Karpas-422 (cell line): ENCODE results near the gene MAP7D1. TPM values are rescaled to one million over a fixed set of nuclear protein-coding genes. Genes with fewer than 3 reads are reported as not detected.

Experiments used
- DNase-seq: peaks from one replicate; pipeline ENCODE4 v3.0.0-alpha.2; 2015
- H2AFZ ChIP-seq: fragments of 200-600 bp; sonication (generic); 2 replicates; pipeline ENCODE4 v1.6.1; 2014; ENCODE audit warnings: antibody characterized with exemption, low read length, mixed read lengths
- H3K27ac ChIP-seq: fragments of 200-600 bp; sonication (generic); 2 replicates; pipeline ENCODE4 v1.5.1; 2014; ENCODE audit warnings: mild to moderate bottlenecking, low read length, moderate library complexity
- H3K27me3 ChIP-seq: fragments of 200-600 bp; sonication (generic); 2 replicates; pipeline ENCODE4 v1.6.1; 2014; ENCODE audit warnings: low read length, mixed read lengths
- H3K36me3 ChIP-seq: fragments of 200-600 bp; sonication (generic); 2 replicates; pipeline ENCODE4 v1.6.1; 2014; ENCODE audit warnings: low read length, mixed read lengths; ENCODE audit not compliant: insufficient read depth
- H3K4me1 ChIP-seq: fragments of 200-600 bp; sonication (generic); 2 replicates; pipeline ENCODE4 v1.6.1; 2014; ENCODE audit warnings: mild to moderate bottlenecking, low read length, mixed read lengths
- H3K4me2 ChIP-seq: fragments of 200-600 bp; sonication (generic); 2 replicates; pipeline ENCODE4 v1.6.1; 2014; ENCODE audit warnings: low read length, low read depth, mild to moderate bottlenecking; ENCODE audit not compliant: poor library complexity, severe bottlenecking
- H3K4me3 ChIP-seq: fragments of 200-600 bp; sonication (generic); 2 replicates; pipeline ENCODE4 v1.5.1; 2014; ENCODE audit warnings: mild to moderate bottlenecking, antibody characterized with exemption, low read length, mixed read lengths
- H3K79me2 ChIP-seq: fragments of 200-600 bp; sonication (generic); 2 replicates; pipeline ENCODE4 v1.6.1; 2014; ENCODE audit warnings: mild to moderate bottlenecking, low read length, mixed read lengths
- H3K9ac ChIP-seq: fragments of 200-600 bp; sonication (generic); 2 replicates; pipeline ENCODE4 v1.6.0; 2014; ENCODE audit warnings: low read length
- H3K9me2 ChIP-seq: fragments of 200-600 bp; sonication (generic), shearing (Covaris generic); replicated peaks from 2 replicates; pipeline ENCODE4 v1.6.0; 2014; ENCODE audit warnings: mild to moderate bottlenecking, low read length, moderate library complexity; ENCODE audit not compliant: insufficient read depth
- H3K9me3 ChIP-seq: fragments of 300-700, 200-600 bp; sonication (generic); 2 replicates; pipeline ENCODE4 v1.6.1; 2014; ENCODE audit warnings: low read length, mixed read lengths
- H4K20me1 ChIP-seq: fragments of 200-600 bp; sonication (generic); 2 replicates; pipeline ENCODE4 v1.6.1; 2014; ENCODE audit warnings: mild to moderate bottlenecking, antibody characterized with exemption, low read length, low read depth; ENCODE audit not compliant: insufficient read depth
- total RNA-seq: library from RNA; depleted of rRNA; stranded (reverse); fragments of >200 nt; shearing (Covaris generic); gene quantifications from 2 replicates; pipeline ENCODE4 v1.2.3, GENCODE V29; 2014; ENCODE audit warnings: low replicate concordance

The MAP7D1 gene
- total RNA-seq, 1 experiment from 2014 or later: 24.1 TPM

GRCh38 chr1:36115200-36115669, 40.7 kb upstream of the MAP7D1 start:
- H3K36me3 ChIP-seq: no peaks in the 10 kb centered on the region
- no peaks in the 10 kb centered on the region for H3K27me3 ChIP-seq
- no peak overlapping the region for H3K9ac ChIP-seq
- H2AFZ ChIP-seq: no peak overlapping the region
- no peaks in the 10 kb centered on the region for H3K9me2 ChIP-seq
- 0 out of 2 replicates have a peak, but pooled peaks cover 3% of the 10 kb centered on the region for H4K20me1 ChIP-seq
- H3K4me3 ChIP-seq: no peak overlapping the region
- no peaks in the 10 kb centered on the region for H3K79me2 ChIP-seq
- H3K4me2 ChIP-seq: no peak overlapping the region
- H3K27ac ChIP-seq: no peak overlapping the region
- no peaks in the 10 kb centered on the region for H3K9me3 ChIP-seq
- no peaks in the 10 kb centered on the region for H3K4me1 ChIP-seq
- DNase-seq: no peak

DNA sequence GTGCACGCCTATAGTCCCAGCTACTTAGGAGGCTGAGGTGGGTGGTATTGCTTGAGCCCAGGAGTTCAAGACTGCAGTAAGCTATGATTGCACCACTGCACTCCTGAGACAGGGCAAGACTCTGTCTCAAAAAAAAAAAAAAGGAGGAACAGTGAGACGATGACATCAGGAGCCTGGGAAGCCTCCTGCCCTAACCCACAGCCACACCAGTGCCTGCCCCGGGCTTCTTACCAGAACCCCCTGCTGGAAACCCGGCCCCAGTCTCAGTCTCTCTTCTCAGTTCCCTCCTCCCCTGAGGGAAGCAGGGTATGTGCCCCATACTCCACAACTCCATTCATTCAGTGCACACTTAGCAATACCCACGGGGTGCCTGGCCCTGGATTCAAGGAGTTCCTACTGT, 40.0 kb upstream of the MAP7D1 start:
- Histone ChIP-seq H3K4me2 (no peak overlapping the region), H3K27ac (no peak overlapping the region), H3K4me1 (no peaks in the 10 kb centered on the region), H3K9me2 (no peaks in the 10 kb centered on the region), H3K9ac (no peak overlapping the region), H4K20me1 (0 out of 2 replicates have a peak, but pooled peaks cover 3% of the 10 kb centered on the region), H2AFZ (no peak overlapping the region), H3K27me3 (no peaks in the 10 kb centered on the region), H3K9me3 (no peaks in the 10 kb centered on the region), H3K4me3 (no peak overlapping the region), H3K79me2 (no peaks in the 10 kb centered on the region), H3K36me3 (no peaks in the 10 kb centered on the region)
- DNase-seq: no peak

DNA sequence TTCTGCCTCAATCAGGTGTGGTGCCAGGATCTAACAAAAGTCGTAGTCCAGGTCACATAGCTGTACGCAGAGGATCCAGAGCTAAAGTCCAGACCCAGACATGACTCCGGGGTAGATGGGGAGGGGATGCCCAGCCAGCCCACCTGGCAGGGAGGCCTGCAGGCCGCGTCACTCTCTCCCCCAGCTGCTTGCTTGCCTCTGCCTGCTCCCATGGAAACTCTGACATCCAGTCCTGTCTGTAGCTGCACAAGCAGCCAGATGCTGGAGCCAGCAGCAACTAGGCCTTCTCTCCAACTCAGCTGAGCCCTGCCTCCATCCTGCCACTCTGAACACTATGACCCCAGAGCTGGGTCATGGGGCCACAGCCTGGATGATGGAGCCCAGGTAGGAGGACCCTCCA, 39.1 kb upstream of the MAP7D1 start:
- Histone ChIP-seq H3K9me2 (no peaks in the 10 kb centered on the region), H3K27ac (no peak overlapping the region), H3K36me3 (no peaks in the 10 kb centered on the region), H3K4me3 (no peak overlapping the region), H3K9ac (no peak overlapping the region), H3K4me1 (no peaks in the 10 kb centered on the region), H4K20me1 (0 out of 2 replicates have a peak, but pooled peaks cover 3% of the 10 kb centered on the region), H3K9me3 (no peaks in the 10 kb centered on the region), H2AFZ (no peak overlapping the region), H3K4me2 (no peak overlapping the region), H3K27me3 (no peaks in the 10 kb centered on the region), H3K79me2 (no peaks in the 10 kb centered on the region)
- no peak for DNase-seq

- H3K4me3 ChIP-seq: no peak overlapping the region
- H3K27me3 ChIP-seq: no peaks in the 10 kb centered on the region
- H3K9me3 ChIP-seq: no peaks in the 10 kb centered on the region
- H3K4me2 ChIP-seq: no peak overlapping the region
- no peak overlapping the region for H3K9ac ChIP-seq
- peaks cover 7% of the 10 kb centered on the region for H3K4me1 ChIP-seq
- H2AFZ ChIP-seq: no peak overlapping the region
- DNase-seq: no peak
- H3K36me3 ChIP-seq: no peaks in the 10 kb centered on the region
- H4K20me1 ChIP-seq: no peaks in the 10 kb centered on the region
- H3K79me2 ChIP-seq: no peaks in the 10 kb centered on the region
- no peaks in the 10 kb centered on the region for H3K9me2 ChIP-seq
- H3K27ac ChIP-seq: no peak overlapping the region
Measured at GRCh38 chr1:36118447-36119204, 37.3 kb upstream of the MAP7D1 start.

- Histone ChIP-seq H3K4me1 (peaks cover 7% of the 10 kb centered on the region), H3K36me3 (no peaks in the 10 kb centered on the region), H3K27me3 (no peaks in the 10 kb centered on the region), H3K9ac (no peak overlapping the region), H3K27ac (no peak overlapping the region), H4K20me1 (no peaks in the 10 kb centered on the region), H3K4me2 (no peak overlapping the region), H3K9me2 (no peaks in the 10 kb centered on the region), H3K9me3 (no peaks in the 10 kb centered on the region), H3K79me2 (no peaks in the 10 kb centered on the region), H2AFZ (no peak overlapping the region), H3K4me3 (no peak overlapping the region)
- no peak for DNase-seq
Measured at GRCh38 chr1:36119456-36119855, 36.5 kb upstream of the MAP7D1 start.

DNA sequence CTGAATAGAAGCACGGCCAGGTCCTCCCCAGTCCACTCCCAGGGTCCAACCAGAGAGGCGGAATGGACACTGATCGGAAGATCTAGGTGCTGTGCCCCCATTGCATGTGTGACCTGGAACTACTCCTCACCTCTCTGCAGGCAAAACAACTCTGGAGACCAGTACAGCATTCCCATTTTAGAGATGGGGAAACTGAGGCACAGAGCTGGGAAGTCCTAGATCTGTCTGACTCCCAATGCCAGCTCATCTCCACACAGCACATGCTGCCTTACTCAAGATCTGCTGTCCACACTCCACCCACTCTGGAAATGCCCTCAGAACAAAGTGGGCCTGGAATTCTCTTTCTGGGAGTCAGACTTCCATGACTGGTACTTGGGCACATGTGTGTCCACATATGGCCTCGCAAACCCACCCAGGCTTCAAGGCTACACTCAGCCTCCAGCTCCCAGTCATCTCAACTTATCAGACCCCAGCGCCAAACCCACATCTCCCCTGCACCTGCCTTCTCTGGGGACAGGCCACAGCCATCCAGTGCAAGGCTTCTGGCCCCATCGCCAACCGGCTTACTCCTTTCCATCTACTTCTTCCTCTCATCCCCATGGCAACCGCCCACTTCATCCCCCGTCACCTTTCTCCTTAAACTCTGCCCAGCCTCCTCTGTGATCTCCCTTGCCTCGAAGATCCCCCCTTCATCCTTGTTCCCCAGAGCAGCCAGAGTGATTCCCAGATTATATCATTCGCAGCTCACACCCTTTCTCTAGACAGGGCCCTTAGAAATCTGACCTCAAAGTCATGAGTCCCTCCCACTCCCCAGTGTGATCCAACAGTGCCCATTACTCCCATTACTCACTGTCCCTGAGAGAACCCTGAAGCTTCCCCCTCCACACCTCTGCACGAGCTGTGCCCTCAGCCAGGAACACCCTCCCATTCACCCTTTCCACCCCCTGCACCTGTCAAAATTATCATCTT, 33.6 kb upstream of the MAP7D1 start:
- no peaks in the 10 kb centered on the region for H4K20me1 ChIP-seq
- DNase-seq: no peak
- no peaks in the 10 kb centered on the region for H3K79me2 ChIP-seq
- no peak overlapping the region for H3K4me2 ChIP-seq
- H2AFZ ChIP-seq: peak overlapping the region; percentile 59; the same call in 1 of the 2 replicates
- H3K9me3 ChIP-seq: no peaks in the 10 kb centered on the region
- H3K9me2 ChIP-seq: no peaks in the 10 kb centered on the region
- H3K9ac ChIP-seq: no peak overlapping the region
- H3K27ac ChIP-seq: no peak overlapping the region
- H3K36me3 ChIP-seq: no peaks in the 10 kb centered on the region
- peaks cover 7% of the 10 kb centered on the region for H3K4me1 ChIP-seq
- no peak overlapping the region for H3K4me3 ChIP-seq
- no peaks in the 10 kb centered on the region for H3K27me3 ChIP-seq

DNA sequence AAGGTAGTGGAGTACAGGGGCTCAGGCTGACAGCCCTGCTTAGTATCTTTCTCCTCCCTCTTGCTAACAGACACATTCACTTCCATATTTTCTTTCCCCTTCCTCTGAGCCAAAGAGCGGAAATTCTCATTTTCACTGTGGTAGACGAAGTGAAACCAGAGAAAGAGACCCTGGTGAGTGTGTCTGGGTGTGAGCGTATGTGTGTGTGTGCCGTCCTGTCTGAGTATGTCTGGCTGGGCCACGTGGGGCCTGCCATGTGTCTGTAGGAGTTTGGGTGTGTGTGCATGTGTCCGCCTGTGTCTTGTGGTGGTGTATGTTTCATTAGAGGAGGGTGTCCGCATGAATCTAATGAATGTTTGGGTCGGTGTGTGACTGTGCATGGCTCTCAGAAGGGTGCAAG, 32.6 kb upstream of the MAP7D1 start:
- DNase-seq: peak; percentile 56

More for the DNA sequence above, 32.6 kb upstream of the MAP7D1 start:
- Histone ChIP-seq H3K9me2 (no peaks in the 10 kb centered on the region), H3K27ac (no peak overlapping the region), H2AFZ (peak overlapping the region; percentile 59; the same call in 1 of the 2 replicates), H3K4me1 (peaks cover 7% of the 10 kb centered on the region), H3K4me2 (peak overlapping the region; percentile 33), H3K9ac (0 out of 2 replicates have a peak overlapping the region, but pooled peaks have one; percentile 25), H4K20me1 (no peaks in the 10 kb centered on the region), H3K27me3 (no peaks in the 10 kb centered on the region), H3K79me2 (no peaks in the 10 kb centered on the region), H3K4me3 (no peak overlapping the region), H3K9me3 (no peaks in the 10 kb centered on the region), H3K36me3 (no peaks in the 10 kb centered on the region)
